Measurements from ENCODE around the gene CABCOCO1.

CABCOCO1 gene

GRCh38 chr10:61812920-61813319, 150.2 kb downstream of the CABCOCO1 start:
- no peak for DNase-seq (ENCODE audit: low read depth in 1 of 2, low spot score in 1 of 2)

GRCh38 chr10:61814160-61814559, 151.4 kb downstream of the CABCOCO1 start:
- DNase-seq (ENCODE audit: low read depth in 1 of 2, low spot score in 1 of 2) = no peak

GRCh38 chr10:61815496-61815895, 152.8 kb downstream of the CABCOCO1 start:
- no peak for DNase-seq (ENCODE audit: low read depth in 1 of 2, low spot score in 1 of 2)
